Measurements from ENCODE around the gene NIBAN1. TPM values are rescaled to one million over a fixed set of nuclear protein-coding genes. Genes with fewer than 3 reads are reported as not detected.

NIBAN1 gene
- total and polyA plus RNA-seq, 9 of the 15 experiments (the other 6 are each of a cell fraction or from before 2014, with no cell fraction given), result 1.5 to 26.6 (median 16.2) TPM

DNA sequence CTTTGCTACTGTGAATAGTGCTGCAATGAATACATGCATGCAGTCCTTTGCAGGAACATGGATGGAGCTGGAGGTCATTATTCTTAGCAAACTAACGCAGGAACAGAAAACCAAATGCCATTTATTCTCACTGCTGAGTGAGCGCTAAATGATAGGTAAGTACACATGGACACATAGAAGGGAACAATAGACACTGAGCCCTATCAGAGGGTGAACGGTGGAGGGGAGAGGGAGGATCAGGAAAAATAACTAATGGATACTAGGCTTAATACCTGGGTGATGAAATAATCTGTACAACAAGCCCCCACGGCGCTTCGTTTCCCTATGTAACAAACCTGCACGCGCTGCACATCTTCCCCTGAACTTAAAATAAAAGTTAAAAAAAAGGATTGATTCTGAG, 8.9 kb downstream of the NIBAN1 start (continued):
- TF ChIP-seq, protein P1, sequence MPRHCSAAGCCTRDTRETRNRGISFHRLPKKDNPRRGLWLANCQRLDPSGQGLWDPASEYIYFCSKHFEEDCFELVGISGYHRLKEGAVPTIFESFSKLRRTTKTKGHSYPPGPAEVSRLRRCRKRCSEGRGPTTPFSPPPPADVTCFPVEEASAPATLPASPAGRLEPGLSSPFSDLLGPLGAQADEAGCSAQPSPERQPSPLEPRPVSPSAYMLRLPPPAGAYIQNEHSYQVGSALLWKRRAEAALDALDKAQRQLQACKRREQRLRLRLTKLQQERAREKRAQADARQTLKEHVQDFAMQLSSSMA (CRISPR knock-in tag; IDR thresholded peaks at IDR 0.05), result no peak
- TF ChIP-seq BRD9 (IDR thresholded peaks at IDR 0.05; ENCODE audit: low read depth, partially characterized antibody) (no peak), HMGN3 (IDR thresholded peaks at IDR 0.05; ENCODE audit: borderline replicate concordance, extremely low read depth, insufficient read length, low read depth, low read length) (no peak), ZNF77 (CRISPR knock-in tag; IDR thresholded peaks at IDR 0.05) (no peak), LARP7 (IDR thresholded peaks at IDR 0.05) (no peak), KAT7 (CRISPR knock-in tag; IDR thresholded peaks at IDR 0.05; ENCODE audit: borderline replicate concordance) (no peak)
- TF ChIP-seq, protein P2, sequence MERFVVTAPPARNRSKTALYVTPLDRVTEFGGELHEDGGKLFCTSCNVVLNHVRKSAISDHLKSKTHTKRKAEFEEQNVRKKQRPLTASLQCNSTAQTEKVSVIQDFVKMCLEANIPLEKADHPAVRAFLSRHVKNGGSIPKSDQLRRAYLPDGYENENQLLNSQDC (CRISPR knock-in tag; IDR thresholded peaks at IDR 0.05), result no peak

DNA sequence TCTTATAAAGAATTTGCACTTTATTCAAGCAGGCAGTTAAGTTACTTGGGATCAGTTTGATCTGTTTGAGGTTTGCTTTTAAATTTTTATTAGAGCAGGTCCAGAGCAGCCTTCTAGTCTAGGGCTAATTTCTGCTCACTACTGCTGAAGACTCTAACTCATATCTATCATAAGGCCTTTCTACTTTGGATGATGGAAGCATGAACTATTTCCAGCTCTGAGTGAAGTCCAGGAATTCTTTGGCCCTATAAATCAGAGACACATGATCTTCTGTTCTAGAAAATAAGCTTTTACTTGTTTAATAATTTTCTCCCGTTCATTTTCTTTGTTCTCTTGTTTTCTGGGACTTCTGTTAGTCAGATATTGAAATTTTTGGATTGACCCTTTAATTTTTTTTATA, 14.7 kb downstream of the NIBAN1 start:
- peaks cover 2% of the 10 kb centered on the region; the same call in 1 of the 3 replicates for H3K79me2 ChIP-seq (ENCODE audit: control insufficient read depth, insufficient read depth, low read length)

More for the DNA sequence above, 14.7 kb downstream of the NIBAN1 start:
- BruUV-seq (replicated peaks), result no TSS peak
- POLR2A ChIA-PET, result interaction anchor here (1.2 to 5.0 kb wide), 3 partner anchors 9 to 16 kb away, joined by 3 to 63 read pairs (median 8); partner anchors contain the start of gene NIBAN1
- H3K9me1 ChIP-seq (ENCODE audit: control insufficient read depth, insufficient read depth, low read length), result no peaks in the 10 kb centered on the region
- ATAC-seq (no peak), FAIRE-seq (no peak), DNase-seq (ENCODE audit: extremely low read depth in 1 of 4, low spot score in 3 of 4) (no peak)
- H3K9ac ChIP-seq (ENCODE audit: insufficient read depth in 1 of 2, low read depth in 2 of 2, low read length in 2 of 2), result no peak overlapping the region
- CTCF ChIA-PET (ENCODE audit: low intra/inter-chr PET ratio), result interaction anchor here (1.3 kb wide), 1 partner anchor 77 kb away, joined by 4 read pairs; no protein-coding TSS in a partner anchor
- WGBS (ENCODE audit: insufficient coverage, low coverage, missing lambda C conversion rate), result 50% methylated on average over 1 of the region's 1 CpG
- no peaks in the 10 kb centered on the region for H3K27me3 ChIP-seq (ENCODE audit: control insufficient read depth in 2 of 2, insufficient read depth in 2 of 2, low read length in 2 of 2)
- intact Hi-C loops (cut with micrococcal nuclease), result no loop called here
- peaks cover 0 to 2% of the 10 kb centered on the region in 2 experiments; a peak in 2 of 5 replicates for H3K4me1 ChIP-seq (replicated peaks in 1 of 2; ENCODE audit: control insufficient read depth in 2 of 2, insufficient read depth in 2 of 2, low read length in 2 of 2)
- no peak overlapping the region for H3K4me2 ChIP-seq (ENCODE audit: insufficient read depth, low read length)
- no peaks in the 10 kb centered on the region for H3K9me3 ChIP-seq (replicated peaks; ENCODE audit: control insufficient read depth, insufficient read depth, low read depth, low read length)
- no peak overlapping the region for H3K27ac ChIP-seq (ENCODE audit: extremely low read depth, low read depth, low read length)
- no peaks in the 10 kb centered on the region for H3K36me3 ChIP-seq (ENCODE audit: control insufficient read depth, insufficient read depth, low read length)
- no peak for TF ChIP-seq HDAC6 (IDR thresholded peaks at IDR 0.05; ENCODE audit: low read depth, low read length)
- no peak for TF ChIP-seq SRF (CRISPR knock-in tag; IDR thresholded peaks at IDR 0.05)
- TF ChIP-seq POLR3G (IDR thresholded peaks at IDR 0.05; ENCODE audit: extremely low read depth, insufficient read length, insufficient replicate concordance), result no peak
- no peak for TF ChIP-seq BRD9 (IDR thresholded peaks at IDR 0.05; ENCODE audit: low read depth, partially characterized antibody)
- TF ChIP-seq, protein P3, sequence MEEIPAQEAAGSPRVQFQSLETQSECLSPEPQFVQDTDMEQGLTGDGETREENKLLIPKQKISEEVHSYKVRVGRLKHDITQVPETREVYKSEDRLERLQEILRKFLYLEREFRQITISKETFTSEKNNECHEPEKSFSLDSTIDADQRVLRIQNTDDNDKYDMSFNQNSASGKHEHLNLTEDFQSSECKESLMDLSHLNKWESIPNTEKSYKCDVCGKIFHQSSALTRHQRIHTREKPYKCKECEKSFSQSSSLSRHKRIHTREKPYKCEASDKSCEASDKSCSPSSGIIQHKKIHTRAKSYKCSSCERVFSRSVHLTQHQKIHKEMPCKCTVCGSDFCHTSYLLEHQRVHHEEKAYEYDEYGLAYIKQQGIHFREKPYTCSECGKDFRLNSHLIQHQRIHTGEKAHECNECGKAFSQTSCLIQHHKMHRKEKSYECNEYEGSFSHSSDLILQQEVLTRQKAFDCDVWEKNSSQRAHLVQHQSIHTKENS (CRISPR knock-in tag; IDR thresholded peaks at IDR 0.05), result no peak
- TF ChIP-seq STAT5B (CRISPR knock-in tag; IDR thresholded peaks at IDR 0.05), result no peak
- TF ChIP-seq SP1 (CRISPR knock-in tag; IDR thresholded peaks at IDR 0.05), result no peak
- no peak for TF ChIP-seq NFIC (IDR thresholded peaks at IDR 0.05)
- no peak for TF ChIP-seq FUS (optimal IDR thresholded peaks at IDR 0.05; ENCODE audit: low read depth, low read length)
- TF ChIP-seq ZNF583 (CRISPR knock-in tag; IDR thresholded peaks at IDR 0.05), result no peak
- TF ChIP-seq MTA2 (IDR thresholded peaks at IDR 0.05; ENCODE audit: low read depth), result no peak
- no peak for TF ChIP-seq KAT8 (IDR thresholded peaks at IDR 0.05; ENCODE audit: low read depth)
- no peak overlapping the region for H2AFZ ChIP-seq (ENCODE audit: low read depth, low read length)
- in situ Hi-C loops (cut with MboI), result no loop called here
- H3K4me3 ChIP-seq, result no peak overlapping the region
- H4K20me1 ChIP-seq (replicated peaks; ENCODE audit: control insufficient read depth, insufficient read depth, low read length), result 0 out of 2 replicates have a peak, but pooled peaks cover 5% of the 10 kb centered on the region

All from K562 (cell line).